AG09319 (cell line): Measurements from ENCODE around the gene MRFAP1L1.

Experiments
- DNase-seq: peaks from one replicate; pipeline ENCODE4 v3.0.0-alpha.2; 2010; ENCODE audit warnings: low read depth; ENCODE audit errors: extremely low read depth
- CTCF ChIP-seq: IDR thresholded peaks from 2 replicates; pipeline ENCODE4 v1.5.1; 2011; ENCODE audit warnings: low read depth, mild to moderate bottlenecking, inconsistent platforms, low read length, moderate library complexity

MRFAP1L1 gene

GRCh38 chr4:6710996-6711395 is 1.3 kb upstream of the MRFAP1L1 start:
- TF ChIP-seq CTCF = no peak
- DNase-seq = no peak

GRCh38 chr4:6710282-6710681 is 617 bp upstream of the MRFAP1L1 start:
- no peak for TF ChIP-seq CTCF
- DNase-seq = no peak

- DNase-seq = no peak
Observed at GRCh38 chr4:6706173-6706572, 3.5 kb downstream of the MRFAP1L1 start.

GRCh38 chr4:6705646-6706045 is 4.0 kb downstream of the MRFAP1L1 start:
- DNase-seq = no peak
- no peak for TF ChIP-seq CTCF

More at GRCh38 chr4:6706173-6706572, 3.5 kb downstream of the MRFAP1L1 start:
- no peak for TF ChIP-seq CTCF

GRCh38 chr4:6703786-6704185 is 5.9 kb downstream of the MRFAP1L1 start:
- DNase-seq = no peak
- TF ChIP-seq CTCF = no peak

- TF ChIP-seq CTCF = no peak
- DNase-seq = no peak
Observed at GRCh38 chr4:6702761-6703160, 6.9 kb downstream of the MRFAP1L1 start.

GRCh38 chr4:6701371-6701770 is 8.3 kb downstream of the MRFAP1L1 start:
- no peak for DNase-seq
- TF ChIP-seq CTCF = peak; percentile 15
